Testis (tissue), 2 donors: Measurements from ENCODE around the gene TBC1D22A.

Experiments
- POLR2A ChIP-seq: fragments of 450-650 bp; IDR thresholded peaks from one replicate; pipeline ENCODE4 v1.6.1; 2017; ENCODE audit warnings: antibody characterized with exemption, mild to moderate bottlenecking, moderate library complexity
- TF ChIP-seq, protein P1 (sequence below), 3 experiments: fragments of 450-650 bp in 2 of 3; fragments of 200-600 bp in 1 of 3; sonication (generic) in 1 of 3; IDR thresholded peaks; one replicate each; pipeline ENCODE4 v1.5.1; 2016 to 2019; ENCODE audit warnings: antibody characterized with exemption in 3 of 3, mild to moderate bottlenecking in 2 of 3, moderate library complexity in 1 of 3

DNA sequence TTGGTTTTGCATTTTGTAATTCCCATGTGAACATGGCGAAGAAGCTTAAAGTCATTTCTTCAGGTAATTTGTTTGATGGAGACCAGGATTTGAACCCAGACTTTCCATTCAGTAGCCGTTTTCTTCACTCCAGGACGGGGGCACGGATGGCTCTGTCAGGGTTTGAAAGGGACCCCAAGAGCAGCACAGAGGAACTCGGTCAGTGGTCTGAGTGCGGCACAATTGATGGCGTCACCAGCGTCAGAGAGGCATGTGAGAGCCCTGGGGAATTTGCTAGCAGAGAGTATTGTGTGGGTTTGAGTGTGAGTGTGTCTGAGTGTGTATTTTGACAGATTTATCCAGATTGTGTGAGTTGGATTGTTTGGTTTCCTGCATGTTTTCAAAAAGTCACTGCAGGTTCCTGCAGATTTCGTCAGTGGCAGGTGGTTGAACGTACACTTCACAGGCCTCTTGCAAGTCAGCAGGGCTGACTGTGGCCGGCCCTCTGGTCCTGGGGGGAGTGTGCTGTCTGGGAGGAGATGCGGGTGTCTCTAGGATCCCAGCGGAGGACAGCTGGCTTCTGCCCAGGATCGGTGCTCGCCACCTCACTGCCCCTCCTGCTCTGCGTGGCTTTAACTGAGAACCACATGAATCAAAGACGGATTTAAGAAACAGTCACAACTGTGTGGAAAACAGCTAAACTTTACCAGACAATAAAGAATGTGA, 199.3 kb downstream of the TBC1D22A start:
- no peak for TF ChIP-seq POLR2A
- TF ChIP-seq, protein P1, sequence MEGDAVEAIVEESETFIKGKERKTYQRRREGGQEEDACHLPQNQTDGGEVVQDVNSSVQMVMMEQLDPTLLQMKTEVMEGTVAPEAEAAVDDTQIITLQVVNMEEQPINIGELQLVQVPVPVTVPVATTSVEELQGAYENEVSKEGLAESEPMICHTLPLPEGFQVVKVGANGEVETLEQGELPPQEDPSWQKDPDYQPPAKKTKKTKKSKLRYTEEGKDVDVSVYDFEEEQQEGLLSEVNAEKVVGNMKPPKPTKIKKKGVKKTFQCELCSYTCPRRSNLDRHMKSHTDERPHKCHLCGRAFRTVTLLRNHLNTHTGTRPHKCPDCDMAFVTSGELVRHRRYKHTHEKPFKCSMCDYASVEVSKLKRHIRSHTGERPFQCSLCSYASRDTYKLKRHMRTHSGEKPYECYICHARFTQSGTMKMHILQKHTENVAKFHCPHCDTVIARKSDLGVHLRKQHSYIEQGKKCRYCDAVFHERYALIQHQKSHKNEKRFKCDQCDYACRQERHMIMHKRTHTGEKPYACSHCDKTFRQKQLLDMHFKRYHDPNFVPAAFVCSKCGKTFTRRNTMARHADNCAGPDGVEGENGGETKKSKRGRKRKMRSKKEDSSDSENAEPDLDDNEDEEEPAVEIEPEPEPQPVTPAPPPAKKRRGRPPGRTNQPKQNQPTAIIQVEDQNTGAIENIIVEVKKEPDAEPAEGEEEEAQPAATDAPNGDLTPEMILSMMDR (IDR thresholded peaks at IDR 0.05), result no peak
